ENCODE measurements around the gene UCKL1. TPM values are rescaled to one million over a fixed set of nuclear protein-coding genes. Genes with fewer than 3 reads are reported as not detected.

UCKL1 gene
- total RNA-seq, 1 donor from 2014 or later: 25.1 TPM

Other genes starting within 250 kb of the UCKL1 start
- 31.1 TPM for gene ARFRP1, start 248.4 kb downstream of the UCKL1 start, total RNA-seq
- 11.1 TPM for gene ZGPAT, start 248.4 kb downstream of the UCKL1 start, total RNA-seq
- 5.1 TPM for gene LIME1, start 219.8 kb downstream of the UCKL1 start, total RNA-seq
- gene SLC2A4RG, start 216.6 kb downstream of the UCKL1 start, total RNA-seq: 60.9 TPM
- 1.7 TPM for gene ZBTB46, start 125.2 kb downstream of the UCKL1 start, total RNA-seq
- gene ABHD16B, start 94.9 kb downstream of the UCKL1 start, total RNA-seq: not detected
- gene TPD52L2, start 91.1 kb downstream of the UCKL1 start, total RNA-seq: 90.6 TPM
- 64.8 TPM for gene DNAJC5, start 61.3 kb downstream of the UCKL1 start, total RNA-seq
- 13.9 TPM for gene ZNF512B, start 13.5 kb upstream of the UCKL1 start, total RNA-seq
- gene SAMD10, start 23.2 kb upstream of the UCKL1 start, total RNA-seq: 5.7 TPM
- 39.7 TPM for gene PRPF6, start 24.7 kb upstream of the UCKL1 start, total RNA-seq
- 0.88 TPM for gene C20orf204, start 79.8 kb upstream of the UCKL1 start, total RNA-seq
- gene SOX18, start 93.2 kb upstream of the UCKL1 start, total RNA-seq: 5.4 TPM
- gene TCEA2, start 106.8 kb upstream of the UCKL1 start, total RNA-seq: 6.8 TPM
- 6.1 TPM for gene RGS19, start 123.1 kb upstream of the UCKL1 start, total RNA-seq
- 0.12 TPM for gene OPRL1, start 123.7 kb upstream of the UCKL1 start, total RNA-seq
- gene LKAAEAR1, start 128.0 kb upstream of the UCKL1 start, total RNA-seq: 0.36 TPM
- gene NPBWR2, start 151.1 kb upstream of the UCKL1 start, total RNA-seq: not detected
- not detected for gene MYT1, start 208.0 kb upstream of the UCKL1 start, total RNA-seq

Data from esophagus mucosa (tissue), 1 donor.